CD4-positive, alpha-beta T cell (primary cell): ENCODE measurements around the gene CMTM4. TPM values are rescaled to one million over a fixed set of nuclear protein-coding genes. Genes with fewer than 3 reads are reported as not detected.

Experiments used
- ATAC-seq: fragments of 200-7000 bp; cut with Tn5 transposase; one replicate; pipeline ENCODE4 v1.10.0; 2022; ENCODE audit warnings: mild to moderate bottlenecking; ENCODE audit not compliant: poor library complexity
- CTCF ChIA-PET: fragments of 350-600 bp; sonication (Branson Sonifier 250); formaldehyde crosslinking; loops from one replicate; lab custom pipeline; 2021; ENCODE audit warnings: antibody characterized with exemption, inconsistent platforms; lab: Charles Lee
- POLR2A ChIA-PET: fragments of 350-600 bp; sonication (Branson Sonifier 250); formaldehyde crosslinking; loops from one replicate; lab custom pipeline; 2021; ENCODE audit warnings: antibody characterized with exemption, inconsistent platforms; lab: Charles Lee
- DNase-seq, 14 experiments: peaks; one replicate each; pipeline ENCODE4 v3.0.0-alpha.2; 2013 to 2020; ENCODE audit warnings: mixed read lengths in 2 of 14
- H3K27ac ChIP-seq, 2 donors: one replicate each; pipeline versions ENCODE4 v1.5.1 to v1.7.0; 2013; ENCODE audit warnings: low read length in 2 of 2, low read depth in 1 of 2, mild to moderate bottlenecking in 1 of 2
- H3K27me3 ChIP-seq, 2 experiments: 1 replicate in 1 of 2; 2 replicates in 1 of 2; pipeline versions ENCODE4 v1.6.1 to v1.7.0; 2013; ENCODE audit warnings: low read length in 2 of 2, control low read depth in 1 of 2, mild to moderate bottlenecking in 1 of 2, moderate library complexity in 1 of 2; ENCODE audit not compliant: insufficient read depth in 2 of 2, control insufficient read depth in 1 of 2
- H3K36me3 ChIP-seq: one replicate; pipeline ENCODE4 v1.6.1; 2013; ENCODE audit warnings: low read length, control low read depth; ENCODE audit not compliant: insufficient read depth
- H3K4me1 ChIP-seq: one replicate; pipeline ENCODE4 v1.6.1; 2013; ENCODE audit warnings: low read length, control low read depth; ENCODE audit not compliant: insufficient read depth
- H3K4me3 ChIP-seq: one replicate; pipeline ENCODE4 v1.5.1; 2013; ENCODE audit warnings: mild to moderate bottlenecking, low read length, moderate library complexity
- H3K9me3 ChIP-seq, 2 experiments: 1 replicate in 1 of 2; 2 replicates in 1 of 2; pipeline versions ENCODE4 v1.6.1 to v1.7.0; 2013; ENCODE audit warnings: low read length in 2 of 2, mild to moderate bottlenecking in 2 of 2, control low read depth in 1 of 2, moderate library complexity in 1 of 2; ENCODE audit not compliant: control insufficient read depth in 1 of 2, insufficient read depth in 1 of 2
- H3K27ac Mint-ChIP-seq: one replicate; pipeline ENCODE4 v1.8.0; 2020; ENCODE audit warnings: mixed read lengths
- H3K27me3 Mint-ChIP-seq: one replicate; pipeline ENCODE4 v1.8.0; 2021; ENCODE audit warnings: mixed read lengths
- H3K36me3 Mint-ChIP-seq: one replicate; pipeline ENCODE4 v1.8.0; 2021; ENCODE audit warnings: low read depth, mixed read lengths
- H3K4me1 Mint-ChIP-seq: one replicate; pipeline ENCODE4 v1.8.0; 2021; ENCODE audit warnings: low read depth, mixed read lengths
- H3K4me3 Mint-ChIP-seq: one replicate; pipeline ENCODE4 v1.8.0; 2020; ENCODE audit warnings: mild to moderate bottlenecking, mixed read lengths
- H3K9me3 Mint-ChIP-seq: one replicate; pipeline ENCODE4 v1.8.0; 2020; ENCODE audit warnings: mixed read lengths
- CTCF ChIP-seq: fragments of 200-600 bp; IDR thresholded peaks from one replicate; pipeline ENCODE4 v1.8.0; 2022; ENCODE audit warnings: antibody characterized with exemption, mild to moderate bottlenecking
- intact Hi-C, 2 experiments: fragments of 100-400 bp; cut with DNase I in 1 of 2; cut with micrococcal nuclease in 1 of 2; formaldehyde crosslinking; loops; one replicate each; pipeline versions ENCODE4 v1.15.1 to v1.9.0; 2023 to 2025; cut with DNase I, micrococcal nuclease
- total RNA-seq, 174 experiments: library from RNA in 2 of 174; stranded (reverse) in 2 of 174; gene quantifications; one replicate each; pipeline ENCODE4 v1.2.3 and lab custom pipeline; 2021 to 2026

Gene CMTM4
- total RNA-seq, 2 experiments from 2014 or later: 1.1 to 1.6 TPM

- Histone ChIP-seq H3K9me3 (no peaks in the 10 kb centered on the region), H3K4me1 (peaks cover 15% of the 10 kb centered on the region), H3K27me3 (peaks cover 20 to 21% of the 10 kb centered on the region in 2 experiments), H3K36me3 (no peaks in the 10 kb centered on the region), H3K4me3 (peak within 1 kb of the TSS; percentile 41), H3K27ac (no peak within 1 kb of the TSS)
- ATAC-seq (peak; percentile 51), DNase-seq (peak in 6 of 14 experiments; percentile 16 to 37 (median 28))
- peaks cover 16% of the 10 kb centered on the region for H3K4me1 Mint-ChIP-seq
- H3K27ac Mint-ChIP-seq: no peak within 1 kb of the TSS
- ChIA-PET POLR2A (interaction anchor here (0.6 to 2.7 kb wide), 10 partner anchors 9 to 55 kb away, joined by 3 to 20 read pairs (median 6); partner anchors contain the start of genes CKLF and CMTM3), CTCF (interaction anchor here (1.2 to 2.3 kb wide), 3 partner anchors 11 to 30 kb away, joined by 4 to 8 read pairs (median 6); no protein-coding TSS in a partner anchor)
- H3K4me3 Mint-ChIP-seq: peak within 1 kb of the TSS; percentile 70
- intact Hi-C loops: no loop called here
- H3K27me3 Mint-ChIP-seq: peaks cover 25% of the 10 kb centered on the region
- no peaks in the 10 kb centered on the region for H3K9me3 Mint-ChIP-seq
- H3K36me3 Mint-ChIP-seq: no peaks in the 10 kb centered on the region
- no peak for TF ChIP-seq CTCF
These were observed 117.7 kb downstream of the CMTM4 start, which contains the start of gene CMTM2 for GRCh38 chr16:66578651-66579531. Gene CMTM2, plus strand, starts transcription at chr16:66579463. Its CDS starts 145 bp downstream, at chr16:66579608.

- POLR2A ChIA-PET: no interaction called here
- ATAC-seq (no peak), DNase-seq (no peak)
- Mint-ChIP-seq H3K4me1 (peaks cover 16% of the 10 kb centered on the region), H3K9me3 (no peaks in the 10 kb centered on the region), H3K27ac (no peak overlapping the region), H3K4me3 (no peak overlapping the region), H3K36me3 (no peaks in the 10 kb centered on the region), H3K27me3 (peaks cover 25% of the 10 kb centered on the region)
- H3K9me3 ChIP-seq: no peaks in the 10 kb centered on the region
- no peak for TF ChIP-seq CTCF
- intact Hi-C loops: no loop called here
- H3K36me3 ChIP-seq: no peaks in the 10 kb centered on the region
- no peak overlapping the region for H3K27ac ChIP-seq
- CTCF ChIA-PET: interaction anchor here (1.5 to 3.0 kb wide), 2 partner anchors 14 to 32 kb away, joined by 4 to 8 read pairs; no protein-coding TSS in a partner anchor
- H3K4me1 ChIP-seq: peaks cover 15% of the 10 kb centered on the region
- peaks cover 20 to 21% of the 10 kb centered on the region in 2 experiments for H3K27me3 ChIP-seq
- no peak overlapping the region for H3K4me3 ChIP-seq
These were observed 120.2 kb downstream of the CMTM4 start for GRCh38 chr16:66576296-66576695.

GRCh38 chr16:66575060-66575459 lies 121.5 kb downstream of the CMTM4 start:
- no peak overlapping the region for H3K4me3 Mint-ChIP-seq
- H3K27ac Mint-ChIP-seq: no peak overlapping the region
- Histone ChIP-seq H3K27ac (no peak overlapping the region), H3K4me3 (no peak overlapping the region), H3K27me3 (peaks cover 17 to 18% of the 10 kb centered on the region in 2 experiments), H3K4me1 (peaks cover 15% of the 10 kb centered on the region), H3K36me3 (no peaks in the 10 kb centered on the region), H3K9me3 (no peaks in the 10 kb centered on the region)
- H3K27me3 Mint-ChIP-seq: peaks cover 14% of the 10 kb centered on the region
- peaks cover 16% of the 10 kb centered on the region for H3K4me1 Mint-ChIP-seq
- no peak for ATAC-seq
- no peak for DNase-seq
- no peaks in the 10 kb centered on the region for H3K36me3 Mint-ChIP-seq
- POLR2A ChIA-PET: interaction anchor here (0.7 kb wide), 1 partner anchor 23 kb away, joined by 3 read pairs; no protein-coding TSS in a partner anchor
- intact Hi-C loops: no loop called here
- H3K9me3 Mint-ChIP-seq: no peaks in the 10 kb centered on the region
- CTCF ChIA-PET: interaction anchor here (1.4 to 3.0 kb wide), 4 partner anchors 13 to 59 kb away, joined by 3 to 13 read pairs (median 6); no protein-coding TSS in a partner anchor
- no peak for TF ChIP-seq CTCF
